Spleen (tissue), 7 donors: Measurements from ENCODE around the gene PTP4A1.

Experiments
- CTCF ChIP-seq, 11 experiments: fragments of 200-600 bp in 7 of 11; fragments of 450-650 bp in 4 of 11; sonication (generic) in 4 of 11; IDR thresholded peaks in 8 of 11; conservative IDR thresholded peaks in 3 of 11; 1 replicate in 7 of 11; 2 replicates in 4 of 11; pipeline versions ENCODE4 v1.4.0 to v1.8.0; 2016 to 2021; ENCODE audit warnings: antibody characterized with exemption in 11 of 11, inconsistent platforms in 4 of 11, mild to moderate bottlenecking in 1 of 11
- POLR2A ChIP-seq, 3 donors: fragments of 450-650 bp; IDR thresholded peaks; one replicate each; pipeline ENCODE4 v1.5.1; 2017; ENCODE audit warnings: antibody characterized with exemption in 3 of 3, mild to moderate bottlenecking in 1 of 3
- donor health status: DM: no; HTN: no; CAD: no; lungs with moderate emphysema.
- donor health status: DM: no; HTN: no; CAD: no.
- donor health status: DM: no; HTN: no; CAD: no.

DNA sequence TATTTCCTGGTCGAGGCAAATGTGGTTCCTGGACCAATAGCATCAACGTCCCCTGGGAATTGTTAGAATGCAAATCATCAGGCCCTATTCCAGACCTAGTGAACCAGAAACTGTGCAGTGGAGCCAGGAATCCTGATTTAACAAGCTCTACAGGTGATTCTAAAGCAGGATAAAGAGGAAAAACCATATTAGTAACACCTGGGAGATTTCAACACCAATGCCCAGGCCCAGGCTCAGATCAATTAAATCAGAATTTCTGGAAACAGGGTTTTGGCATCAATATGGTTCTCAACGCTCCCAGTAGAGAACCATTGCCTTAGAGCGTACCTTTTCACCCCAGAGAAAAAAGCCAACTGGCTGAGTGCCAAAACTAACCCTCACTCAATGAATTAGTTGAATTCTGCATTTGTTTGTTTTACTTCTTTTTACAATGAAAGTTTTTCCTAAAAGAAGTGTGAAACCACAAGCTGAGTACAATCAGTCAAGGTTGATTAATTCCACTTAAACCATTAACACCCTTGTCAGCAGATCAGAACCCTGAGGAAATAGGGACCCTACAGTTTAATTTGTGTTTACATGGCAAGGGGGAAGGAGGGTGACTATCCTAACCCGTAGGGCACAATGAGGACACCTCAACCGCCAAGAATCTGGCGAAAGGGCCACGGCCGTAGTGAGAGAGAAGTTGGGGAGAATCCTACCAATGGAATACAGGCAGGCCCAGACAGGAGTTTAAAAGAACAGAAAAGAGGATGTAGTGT is 34.9 kb upstream of the PTP4A1 start:
- TF ChIP-seq POLR2A (IDR thresholded peaks at IDR 0.05) (no peak), CTCF (IDR thresholded peaks at IDR 0.05 in 8 of 11, conservative IDR thresholded peaks at IDR 0.05 in 3 of 11) (no peak)
